ENCODE data around the gene MAL.

DNA sequence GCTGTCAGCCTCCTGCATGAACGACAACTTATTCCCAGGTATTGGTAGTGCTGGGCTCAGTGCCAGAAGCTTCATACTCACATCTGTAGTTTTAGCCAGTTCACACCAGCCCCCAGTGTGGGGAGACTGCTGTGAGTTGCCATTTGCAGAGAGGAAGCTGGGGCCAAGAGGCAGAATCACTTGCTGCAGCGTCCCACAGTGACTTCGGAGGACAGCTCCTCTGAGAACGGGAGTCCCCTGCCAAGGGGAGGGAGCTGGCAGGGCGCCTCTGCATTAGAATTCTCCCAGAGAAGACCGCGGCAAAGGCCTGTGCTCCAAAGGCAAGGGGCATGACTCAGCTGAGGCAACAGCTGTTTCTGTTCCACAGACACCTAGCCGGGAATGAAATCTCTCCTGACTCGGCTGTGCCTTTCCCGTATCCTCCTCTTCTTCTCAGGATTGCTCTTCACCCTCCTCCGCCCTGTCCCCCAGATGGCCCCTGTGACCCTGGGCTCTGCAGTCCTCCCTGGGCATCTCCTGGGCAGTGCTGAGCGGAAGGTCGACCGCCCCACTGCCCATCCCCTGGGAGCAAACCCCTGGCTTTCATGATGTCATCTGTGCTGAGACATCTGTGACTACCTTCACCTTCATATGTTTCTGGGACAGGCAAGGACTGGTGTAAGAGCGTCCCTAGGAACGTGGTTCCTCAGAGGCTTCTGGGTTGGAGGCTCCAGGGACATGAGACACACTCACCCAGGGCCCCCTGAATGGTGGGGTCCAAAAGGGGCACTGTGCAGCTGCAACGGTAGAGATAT lies 18.0 kb downstream of the MAL start:
- TF ChIP-seq, protein P1, sequence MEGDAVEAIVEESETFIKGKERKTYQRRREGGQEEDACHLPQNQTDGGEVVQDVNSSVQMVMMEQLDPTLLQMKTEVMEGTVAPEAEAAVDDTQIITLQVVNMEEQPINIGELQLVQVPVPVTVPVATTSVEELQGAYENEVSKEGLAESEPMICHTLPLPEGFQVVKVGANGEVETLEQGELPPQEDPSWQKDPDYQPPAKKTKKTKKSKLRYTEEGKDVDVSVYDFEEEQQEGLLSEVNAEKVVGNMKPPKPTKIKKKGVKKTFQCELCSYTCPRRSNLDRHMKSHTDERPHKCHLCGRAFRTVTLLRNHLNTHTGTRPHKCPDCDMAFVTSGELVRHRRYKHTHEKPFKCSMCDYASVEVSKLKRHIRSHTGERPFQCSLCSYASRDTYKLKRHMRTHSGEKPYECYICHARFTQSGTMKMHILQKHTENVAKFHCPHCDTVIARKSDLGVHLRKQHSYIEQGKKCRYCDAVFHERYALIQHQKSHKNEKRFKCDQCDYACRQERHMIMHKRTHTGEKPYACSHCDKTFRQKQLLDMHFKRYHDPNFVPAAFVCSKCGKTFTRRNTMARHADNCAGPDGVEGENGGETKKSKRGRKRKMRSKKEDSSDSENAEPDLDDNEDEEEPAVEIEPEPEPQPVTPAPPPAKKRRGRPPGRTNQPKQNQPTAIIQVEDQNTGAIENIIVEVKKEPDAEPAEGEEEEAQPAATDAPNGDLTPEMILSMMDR (IDR thresholded peaks at IDR 0.05), result no peak
- TF ChIP-seq, protein P2, sequence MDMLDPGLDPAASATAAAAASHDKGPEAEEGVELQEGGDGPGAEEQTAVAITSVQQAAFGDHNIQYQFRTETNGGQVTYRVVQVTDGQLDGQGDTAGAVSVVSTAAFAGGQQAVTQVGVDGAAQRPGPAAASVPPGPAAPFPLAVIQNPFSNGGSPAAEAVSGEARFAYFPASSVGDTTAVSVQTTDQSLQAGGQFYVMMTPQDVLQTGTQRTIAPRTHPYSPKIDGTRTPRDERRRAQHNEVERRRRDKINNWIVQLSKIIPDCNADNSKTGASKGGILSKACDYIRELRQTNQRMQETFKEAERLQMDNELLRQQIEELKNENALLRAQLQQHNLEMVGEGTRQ (IDR thresholded peaks at IDR 0.05; ENCODE audit: borderline replicate concordance, low read depth, low read length), result no peak
- TF ChIP-seq POLR2AphosphoS5 (IDR thresholded peaks at IDR 0.05; ENCODE audit: low read depth, low read length), result no peak
- no peak for TF ChIP-seq SIN3A (IDR thresholded peaks at IDR 0.05; ENCODE audit: borderline replicate concordance, low read depth, low read length)
- TF ChIP-seq TAF1 (IDR thresholded peaks at IDR 0.05; ENCODE audit: borderline replicate concordance, low read depth, low read length), result no peak
- no peak for TF ChIP-seq CHD2 (IDR thresholded peaks at IDR 0.05; ENCODE audit: low read length, partially characterized antibody)
- no peak for TF ChIP-seq RFX5 (IDR thresholded peaks at IDR 0.05; ENCODE audit: low read length)
- no peak for TF ChIP-seq MAX (IDR thresholded peaks at IDR 0.05; ENCODE audit: low read depth)
- no peak for TF ChIP-seq JUND (IDR thresholded peaks at IDR 0.05)

All from SK-N-SH (cell line).